SK-N-SH treated with all-trans-retinoic acid at 6 μM for 48 hours (cell line): ENCODE measurements around the gene CACNA1C.

Experiments used
- ATAC-seq: fragments of 200-7000 bp; cut with Tn5 transposase; 3 replicates; pipeline ENCODE4 v1.9.1; 2020; ENCODE audit warnings: mild to moderate bottlenecking, moderate library complexity
- ARNTL ChIP-seq: fragments of 450-650 bp; formaldehyde crosslinking; IDR thresholded peaks from 2 replicates; pipeline ENCODE4 v1.5.0; 2020; ENCODE audit warnings: low read depth, mild to moderate bottlenecking, moderate library complexity, borderline replicate concordance
- CREB5 ChIP-seq: fragments of 250-450 bp; sonication (Bioruptor Pico); IDR thresholded peaks from 2 replicates; pipeline ENCODE4 v1.5.1; 2020; ENCODE audit warnings: low read depth, mild to moderate bottlenecking, moderate library complexity
- CSDC2 ChIP-seq: fragments of 250-450 bp; sonication (Bioruptor Pico); IDR thresholded peaks from 2 replicates; pipeline ENCODE4 v1.5.0; 2020; ENCODE audit warnings: mild to moderate bottlenecking, moderate library complexity
- CSRNP3 ChIP-seq: fragments of 250-450 bp; sonication (Bioruptor Pico); IDR thresholded peaks from 2 replicates; pipeline ENCODE4 v1.5.1; 2021; ENCODE audit warnings: mild to moderate bottlenecking, moderate library complexity
- ESRRG ChIP-seq: fragments of 250-450 bp; sonication (Bioruptor Pico); IDR thresholded peaks from 2 replicates; pipeline ENCODE4 v1.6.1; 2021; ENCODE audit warnings: mild to moderate bottlenecking
- GLIS3 ChIP-seq: fragments of 250-450 bp; sonication (Bioruptor Pico); IDR thresholded peaks from 2 replicates; pipeline ENCODE4 v1.5.0; 2020; ENCODE audit warnings: mild to moderate bottlenecking, moderate library complexity
- ISL1 ChIP-seq: fragments of 250-450 bp; sonication (Bioruptor Pico); IDR thresholded peaks from 2 replicates; pipeline ENCODE4 v2.1.2; 2022; ENCODE audit warnings: mild to moderate bottlenecking, moderate library complexity
- OSR1 ChIP-seq: fragments of 250-450 bp; sonication (Bioruptor Pico); IDR thresholded peaks from 2 replicates; pipeline ENCODE4 v1.8.0; 2022; ENCODE audit warnings: moderate library complexity, mild to moderate bottlenecking, inconsistent platforms
- PATZ1 ChIP-seq: fragments of 250-450 bp; sonication (Bioruptor Pico); IDR thresholded peaks from 2 replicates; pipeline ENCODE4 v1.8.0; 2020; ENCODE audit warnings: mild to moderate bottlenecking, moderate library complexity, borderline replicate concordance
- POU6F1 ChIP-seq: fragments of 250-450 bp; sonication (Bioruptor Pico); IDR thresholded peaks from 2 replicates; pipeline ENCODE4 v1.8.0; 2021; ENCODE audit warnings: low read depth, mild to moderate bottlenecking, moderate library complexity, borderline replicate concordance
- PPARA ChIP-seq: fragments of 250-450 bp; sonication (Bioruptor Pico); IDR thresholded peaks from 2 replicates; pipeline ENCODE4 v1.5.0; 2020; ENCODE audit warnings: mild to moderate bottlenecking, borderline replicate concordance
- RARB ChIP-seq: fragments of 250-450 bp; sonication (Bioruptor Pico); IDR thresholded peaks from 2 replicates; pipeline ENCODE4 v1.8.0; 2021; ENCODE audit warnings: mild to moderate bottlenecking, moderate library complexity
- SNAI2 ChIP-seq: fragments of 250-450 bp; sonication (Bioruptor Pico); IDR thresholded peaks from 2 replicates; pipeline ENCODE4 v1.5.0; 2020; ENCODE audit warnings: mild to moderate bottlenecking, moderate library complexity
- TCF4 ChIP-seq: fragments of 250-450 bp; sonication (Bioruptor Pico); IDR thresholded peaks from 2 replicates; pipeline ENCODE4 v1.8.0; 2021; ENCODE audit warnings: mild to moderate bottlenecking, moderate library complexity, borderline replicate concordance
- TOX ChIP-seq: fragments of 250-450 bp; sonication (Bioruptor Pico); IDR thresholded peaks from 2 replicates; pipeline ENCODE4 v1.8.0; 2021; ENCODE audit warnings: mild to moderate bottlenecking, moderate library complexity, borderline replicate concordance
- ZC3H10 ChIP-seq: fragments of 250-450 bp; sonication (Bioruptor Pico); IDR thresholded peaks from 2 replicates; pipeline ENCODE4 v1.5.1; 2021; ENCODE audit warnings: mild to moderate bottlenecking, moderate library complexity
- ZFP3 ChIP-seq: fragments of 250-450 bp; sonication (Bioruptor Pico); IDR thresholded peaks from 2 replicates; pipeline ENCODE4 v1.5.0; 2020; ENCODE audit warnings: mild to moderate bottlenecking, moderate library complexity
- ZFP30 ChIP-seq: fragments of 450-650 bp; formaldehyde crosslinking; IDR thresholded peaks from 2 replicates; pipeline ENCODE4 v1.5.0; 2022; ENCODE audit warnings: mild to moderate bottlenecking, moderate library complexity
- ZNF565 ChIP-seq: fragments of 450-650 bp; formaldehyde crosslinking; conservative IDR thresholded peaks from 2 replicates; pipeline ENCODE4 v1.5.0; 2020; ENCODE audit warnings: low read depth, mild to moderate bottlenecking, moderate library complexity
- ZNF8 ChIP-seq: fragments of 450-650 bp; formaldehyde crosslinking; IDR thresholded peaks from 2 replicates; pipeline ENCODE4 v1.5.0; 2020; ENCODE audit warnings: mild to moderate bottlenecking, moderate library complexity

Gene CACNA1C

GRCh38 chr12:2666411-2666810 is 613.6 kb downstream of the CACNA1C start (continued):
- TF ChIP-seq PATZ1 (CRISPR knock-in tag) (no peak), GLIS3 (CRISPR knock-in tag) (no peak), PPARA (CRISPR knock-in tag) (no peak)

- TF ChIP-seq ESRRG (no peak), ZNF8 (no peak), ARNTL (CRISPR knock-in tag) (no peak), PATZ1 (CRISPR knock-in tag) (no peak)
- no peak for ATAC-seq
Measured at GRCh38 chr12:2666846-2667245, 614.1 kb downstream of the CACNA1C start.

- ATAC-seq: no peak
- no peak for TF ChIP-seq ISL1
- TF ChIP-seq ZNF8: no peak
- TF ChIP-seq CSRNP3 (CRISPR knock-in tag): no peak
- TF ChIP-seq ZC3H10 (CRISPR knock-in tag): no peak
- TF ChIP-seq TOX: no peak
- no peak for TF ChIP-seq POU6F1 (CRISPR knock-in tag)
- TF ChIP-seq ARNTL (CRISPR knock-in tag): no peak
- TF ChIP-seq SNAI2 (CRISPR knock-in tag): no peak
- TF ChIP-seq PATZ1 (CRISPR knock-in tag): no peak
- TF ChIP-seq PPARA (CRISPR knock-in tag): no peak
- TF ChIP-seq OSR1 (CRISPR knock-in tag): no peak
- no peak for TF ChIP-seq RARB
- no peak for TF ChIP-seq TCF4
- no peak for TF ChIP-seq CREB5 (CRISPR knock-in tag)
- TF ChIP-seq GLIS3 (CRISPR knock-in tag): no peak
- no peak for TF ChIP-seq ZFP30 (CRISPR knock-in tag)
- TF ChIP-seq ZNF565: no peak
- TF ChIP-seq CSDC2 (CRISPR knock-in tag): no peak
- no peak for TF ChIP-seq ESRRG
- TF ChIP-seq ZFP3: no peak
Measured at GRCh38 chr12:2667716-2668440, 615.1 kb downstream of the CACNA1C start.
